ENCODE measurements around the gene BACE2.
A peak's percentile ranks its signal among the peaks of the same experiment; 100 is the strongest.

BACE2 gene

GRCh38 chr21:41283211-41283818 lies 115.4 kb downstream of the BACE2 start:
- Histone ChIP-seq H3K4me1 (ENCODE audit: control extremely low read depth in 1 of 4, control insufficient read depth in 4 of 4, insufficient read depth in 4 of 4, low read length in 3 of 4) (no peaks in the 10 kb centered on the region), H3K36me3 (ENCODE audit: control insufficient read depth in 4 of 4, insufficient read depth in 4 of 4, low read length in 3 of 4) (no peaks in the 10 kb centered on the region), H3K27me3 (replicated peaks in 2 of 5; ENCODE audit: control insufficient read depth in 4 of 5, insufficient read depth in 5 of 5, low read length in 4 of 5) (peaks cover 3 to 14% (median 10%) of the 10 kb centered on the region in 5 experiments), H3K9me3 (ENCODE audit: control extremely low read depth in 1 of 5, control insufficient read depth in 4 of 5, insufficient read depth in 2 of 5, low read depth in 1 of 5, low read length in 4 of 5) (no peaks in the 10 kb centered on the region), H3K4me3 (ENCODE audit: control insufficient read depth in 1 of 7, extremely low read depth in 1 of 7, insufficient read depth in 4 of 7, low read depth in 2 of 7, low read length in 6 of 7) (no peak overlapping the region), H3K27ac (ENCODE audit: insufficient read depth in 1 of 2, low read depth in 1 of 2, low read length in 2 of 2, poor library complexity in 1 of 2, severe bottlenecking in 2 of 2) (no peak overlapping the region)
- 26% methylated on average over 7 of the region's 8 CpGs for WGBS (ENCODE audit: insufficient coverage)
- CTCF ChIA-PET = interaction anchor here (0.7 to 6.6 kb wide), 36 partner anchors 9 to 534 kb away, joined by 3 to 101 read pairs (median 4); no protein-coding TSS in a partner anchor
- POLR2A ChIA-PET = no interaction called here
- peak; percentile 81 to 90 (median 85) for DNase-seq

GRCh38 chr21:41289431-41289830 lies 121.5 kb downstream of the BACE2 start:
- CTCF ChIA-PET = no interaction called here
- Histone ChIP-seq H3K36me3 (ENCODE audit: control insufficient read depth in 4 of 4, insufficient read depth in 4 of 4, low read length in 3 of 4) (no peaks in the 10 kb centered on the region), H3K4me3 (ENCODE audit: control insufficient read depth in 1 of 7, extremely low read depth in 1 of 7, insufficient read depth in 4 of 7, low read depth in 2 of 7, low read length in 6 of 7) (no peak overlapping the region), H3K27ac (ENCODE audit: insufficient read depth in 1 of 2, low read depth in 1 of 2, low read length in 2 of 2, poor library complexity in 1 of 2, severe bottlenecking in 2 of 2) (no peak overlapping the region), H3K27me3 (replicated peaks in 2 of 5; ENCODE audit: control insufficient read depth in 4 of 5, insufficient read depth in 5 of 5, low read length in 4 of 5) (peaks cover 0 to 21% (median 7%) of the 10 kb centered on the region in 5 experiments), H3K4me1 (ENCODE audit: control extremely low read depth in 1 of 4, control insufficient read depth in 4 of 4, insufficient read depth in 4 of 4, low read length in 3 of 4) (peaks cover 0 to 8% (median 6%) of the 10 kb centered on the region in 4 experiments), H3K9me3 (ENCODE audit: control extremely low read depth in 1 of 5, control insufficient read depth in 4 of 5, insufficient read depth in 2 of 5, low read depth in 1 of 5, low read length in 4 of 5) (peaks cover 0 to 8% (median 2%) of the 10 kb centered on the region in 5 experiments)
- POLR2A ChIA-PET = no interaction called here
- 79% methylated on average over 8 of the region's 13 CpGs for WGBS (ENCODE audit: insufficient coverage)
- DNase-seq = no peak

- WGBS (ENCODE audit: insufficient coverage) = 70% methylated on average over 16 of the region's 24 CpGs
- ChIA-PET POLR2A (interaction anchor here (0.6 kb wide), 1 partner anchor 38 kb away, joined by 4 read pairs; no protein-coding TSS in a partner anchor), CTCF (no interaction called here)
- Histone ChIP-seq H3K9me3 (ENCODE audit: control extremely low read depth in 1 of 5, control insufficient read depth in 4 of 5, insufficient read depth in 2 of 5, low read depth in 1 of 5, low read length in 4 of 5) (peaks cover 0 to 8% (median 2%) of the 10 kb centered on the region in 5 experiments), H3K4me1 (ENCODE audit: control extremely low read depth in 1 of 4, control insufficient read depth in 4 of 4, insufficient read depth in 4 of 4, low read length in 3 of 4) (peaks cover 0 to 8% (median 6%) of the 10 kb centered on the region in 4 experiments), H3K4me3 (ENCODE audit: control insufficient read depth in 1 of 7, extremely low read depth in 1 of 7, insufficient read depth in 4 of 7, low read depth in 2 of 7, low read length in 6 of 7) (no peak overlapping the region), H3K27ac (ENCODE audit: insufficient read depth in 1 of 2, low read depth in 1 of 2, low read length in 2 of 2, poor library complexity in 1 of 2, severe bottlenecking in 2 of 2) (no peak overlapping the region), H3K27me3 (replicated peaks in 2 of 5; ENCODE audit: control insufficient read depth in 4 of 5, insufficient read depth in 5 of 5, low read length in 4 of 5) (peaks cover 0 to 21% (median 7%) of the 10 kb centered on the region in 5 experiments), H3K36me3 (ENCODE audit: control insufficient read depth in 4 of 4, insufficient read depth in 4 of 4, low read length in 3 of 4) (no peaks in the 10 kb centered on the region)
- no peak for DNase-seq
These were observed 122.3 kb downstream of the BACE2 start for GRCh38 chr21:41290106-41290799.

- WGBS (ENCODE audit: insufficient coverage) = no CpG with 5 or more reads among the region's 1 CpG
- peaks cover 0 to 21% (median 7%) of the 10 kb centered on the region in 5 experiments for H3K27me3 ChIP-seq (replicated peaks in 2 of 5; ENCODE audit: control insufficient read depth in 4 of 5, insufficient read depth in 5 of 5, low read length in 4 of 5)
These were observed 126.7 kb downstream of the BACE2 start for GRCh38 chr21:41294548-41295231.

GRCh38 chr21:41295721-41296254 lies 127.8 kb downstream of the BACE2 start:
- 93% methylated on average over 3 of the region's 4 CpGs for WGBS (ENCODE audit: insufficient coverage)
- POLR2A ChIA-PET = no interaction called here
- Histone ChIP-seq H3K4me3 (ENCODE audit: control insufficient read depth in 1 of 7, extremely low read depth in 1 of 7, insufficient read depth in 4 of 7, low read depth in 2 of 7, low read length in 6 of 7) (no peak overlapping the region), H3K27me3 (replicated peaks in 2 of 5; ENCODE audit: control insufficient read depth in 4 of 5, insufficient read depth in 5 of 5, low read length in 4 of 5) (peaks cover 0 to 14% (median 6%) of the 10 kb centered on the region in 5 experiments), H3K4me1 (ENCODE audit: control extremely low read depth in 1 of 4, control insufficient read depth in 4 of 4, insufficient read depth in 4 of 4, low read length in 3 of 4) (peaks cover 0 to 8% (median 6%) of the 10 kb centered on the region in 4 experiments), H3K9me3 (ENCODE audit: control extremely low read depth in 1 of 5, control insufficient read depth in 4 of 5, insufficient read depth in 2 of 5, low read depth in 1 of 5, low read length in 4 of 5) (peaks cover 0 to 12% (median 2%) of the 10 kb centered on the region in 5 experiments), H3K27ac (ENCODE audit: insufficient read depth in 1 of 2, low read depth in 1 of 2, low read length in 2 of 2, poor library complexity in 1 of 2, severe bottlenecking in 2 of 2) (no peak overlapping the region), H3K36me3 (ENCODE audit: control insufficient read depth in 4 of 4, insufficient read depth in 4 of 4, low read length in 3 of 4) (no peaks in the 10 kb centered on the region)
- DNase-seq = no peak
- CTCF ChIA-PET = no interaction called here

More at GRCh38 chr21:41294548-41295231, 126.7 kb downstream of the BACE2 start:
- H3K9me3 ChIP-seq (ENCODE audit: control extremely low read depth in 1 of 5, control insufficient read depth in 4 of 5, insufficient read depth in 2 of 5, low read depth in 1 of 5, low read length in 4 of 5) = peaks cover 0 to 12% (median 2%) of the 10 kb centered on the region in 5 experiments
- POLR2A ChIA-PET = no interaction called here
- CTCF ChIA-PET = no interaction called here
- peaks cover 0 to 8% (median 6%) of the 10 kb centered on the region in 4 experiments for H3K4me1 ChIP-seq (ENCODE audit: control extremely low read depth in 1 of 4, control insufficient read depth in 4 of 4, insufficient read depth in 4 of 4, low read length in 3 of 4)
- no peak for DNase-seq
- no peak overlapping the region for H3K27ac ChIP-seq (ENCODE audit: insufficient read depth in 1 of 2, low read depth in 1 of 2, low read length in 2 of 2, poor library complexity in 1 of 2, severe bottlenecking in 2 of 2)
- H3K4me3 ChIP-seq (ENCODE audit: control insufficient read depth in 1 of 7, extremely low read depth in 1 of 7, insufficient read depth in 4 of 7, low read depth in 2 of 7, low read length in 6 of 7) = no peak overlapping the region
- H3K36me3 ChIP-seq (ENCODE audit: control insufficient read depth in 4 of 4, insufficient read depth in 4 of 4, low read length in 3 of 4) = no peaks in the 10 kb centered on the region

- Histone ChIP-seq H3K4me1 (ENCODE audit: control extremely low read depth in 1 of 4, control insufficient read depth in 4 of 4, insufficient read depth in 4 of 4, low read length in 3 of 4) (no peaks in the 10 kb centered on the region), H3K4me3 (ENCODE audit: control insufficient read depth in 1 of 7, extremely low read depth in 1 of 7, insufficient read depth in 4 of 7, low read depth in 2 of 7, low read length in 6 of 7) (no peak overlapping the region), H3K9me3 (ENCODE audit: control extremely low read depth in 1 of 5, control insufficient read depth in 4 of 5, insufficient read depth in 2 of 5, low read depth in 1 of 5, low read length in 4 of 5) (peaks cover 2 to 9% (median 4%) of the 10 kb centered on the region in 5 experiments), H3K27ac (ENCODE audit: insufficient read depth in 1 of 2, low read depth in 1 of 2, low read length in 2 of 2, poor library complexity in 1 of 2, severe bottlenecking in 2 of 2) (no peak overlapping the region), H3K36me3 (ENCODE audit: control insufficient read depth in 4 of 4, insufficient read depth in 4 of 4, low read length in 3 of 4) (no peaks in the 10 kb centered on the region), H3K27me3 (replicated peaks in 2 of 5; ENCODE audit: control insufficient read depth in 4 of 5, insufficient read depth in 5 of 5, low read length in 4 of 5) (peaks cover 0 to 5% (median 0%) of the 10 kb centered on the region in 5 experiments)
- WGBS (ENCODE audit: insufficient coverage) = 100% methylated on average over 1 of the region's 1 CpG
- ChIA-PET POLR2A (no interaction called here), CTCF (no interaction called here)
- no peak for DNase-seq
These were observed 135.0 kb downstream of the BACE2 start for GRCh38 chr21:41302976-41303375.

All from common myeloid progenitor, CD34-positive (primary cell).